DOHH2 (cell line): ENCODE results near the gene RIMS3.

Experiments used
- H3F3A ChIP-seq: fragments of 200-600 bp; sonication (generic), shearing (Covaris generic); 2 replicates; pipeline ENCODE4 v1.6.0; 2016; ENCODE audit warnings: antibody characterized with exemption, mild to moderate bottlenecking; ENCODE audit not compliant: control insufficient read depth, insufficient read depth
- H3K27ac ChIP-seq: fragments of 200-600 bp; sonication (generic); 2 replicates; pipeline ENCODE4 v1.5.1; 2014; ENCODE audit warnings: low read depth, mild to moderate bottlenecking, low read length, moderate library complexity
- H3K27me3 ChIP-seq: fragments of 200-600 bp; sonication (generic); 2 replicates; pipeline ENCODE4 v1.6.1; 2014; ENCODE audit warnings: mild to moderate bottlenecking, low read length, mixed read lengths; ENCODE audit not compliant: control insufficient read depth
- H3K36me3 ChIP-seq: fragments of 200-600 bp; sonication (generic); 2 replicates; pipeline ENCODE4 v1.6.1; 2014; ENCODE audit warnings: mild to moderate bottlenecking, low read length, moderate library complexity, mixed read lengths; ENCODE audit not compliant: control insufficient read depth
- H3K4me1 ChIP-seq: fragments of 200-600 bp; sonication (generic); 2 replicates; pipeline ENCODE4 v1.6.1; 2014; ENCODE audit warnings: mild to moderate bottlenecking, low read length, mixed read lengths; ENCODE audit not compliant: control insufficient read depth
- H3K4me2 ChIP-seq: fragments of 200-600 bp; sonication (generic); 2 replicates; pipeline ENCODE4 v1.6.0; 2014; ENCODE audit warnings: mild to moderate bottlenecking, low read length, moderate library complexity
- H3K4me3 ChIP-seq: fragments of 200-600 bp; sonication (generic); 2 replicates; pipeline ENCODE4 v1.5.1; 2014; ENCODE audit warnings: mild to moderate bottlenecking, low read length, mixed read lengths
- H3K79me2 ChIP-seq: fragments of 200-600 bp; sonication (generic); 2 replicates; pipeline ENCODE4 v1.6.1; 2014; ENCODE audit warnings: mild to moderate bottlenecking, low read length, mixed read lengths; ENCODE audit not compliant: control insufficient read depth
- H3K9me2 ChIP-seq: fragments of 200-600 bp; sonication (generic); replicated peaks from 2 replicates; pipeline ENCODE4 v1.6.1; 2014; ENCODE audit warnings: mild to moderate bottlenecking, low read length, mixed read lengths; ENCODE audit not compliant: control insufficient read depth
- H3K9me3 ChIP-seq: fragments of 200-600 bp; sonication (generic); 2 replicates; pipeline ENCODE4 v1.6.1; 2014; ENCODE audit warnings: antibody characterized with exemption, low read length, mixed read lengths; ENCODE audit not compliant: control insufficient read depth, insufficient read depth
- H4K20me1 ChIP-seq: fragments of 200-600 bp; sonication (generic); 2 replicates; pipeline ENCODE4 v1.6.0; 2014; ENCODE audit warnings: low read depth, mild to moderate bottlenecking, antibody characterized with exemption, low read length, moderate library complexity; ENCODE audit not compliant: control insufficient read depth, insufficient read depth
- EZH2phosphoT487 ChIP-seq: fragments of 200-600 bp; sonication (generic); IDR thresholded peaks from 2 replicates; pipeline ENCODE4 v1.6.1; 2017; ENCODE audit warnings: borderline replicate concordance, mild to moderate bottlenecking, antibody characterized with exemption, low read length, moderate library complexity, mixed read lengths
- TF ChIP-seq, protein P1 (sequence below): fragments of 200-600 bp; sonication (generic); IDR thresholded peaks from one replicate; pipeline ENCODE4 v1.5.1; 2014; ENCODE audit warnings: antibody characterized with exemption, mild to moderate bottlenecking, low read depth, low read length; ENCODE audit not compliant: poor library complexity, severe bottlenecking

RIMS3 gene

DNA sequence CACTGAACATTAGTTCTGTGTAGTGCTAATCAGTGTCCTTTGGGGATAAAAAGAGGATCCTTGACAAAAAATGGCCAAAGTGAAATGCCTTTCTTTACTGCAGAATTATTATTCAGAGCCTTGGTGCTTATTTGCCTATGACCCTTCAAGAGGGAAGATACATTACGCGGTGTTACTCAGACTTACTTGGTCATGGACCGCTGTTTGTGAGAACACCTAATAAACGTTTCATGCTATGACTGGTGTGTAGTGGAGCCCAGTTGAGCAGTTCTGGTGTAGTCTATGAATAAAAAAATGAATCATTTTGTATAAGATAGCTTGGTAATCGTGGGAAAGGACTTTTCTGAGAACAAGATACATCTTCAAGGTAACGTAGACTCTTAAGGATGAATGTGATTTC lies 34.3 kb upstream of the RIMS3 start:
- Histone ChIP-seq H4K20me1 (no peaks in the 10 kb centered on the region), H3K36me3 (peaks cover 20% of the 10 kb centered on the region), H3K27me3 (no peaks in the 10 kb centered on the region), H3F3A (no peaks in the 10 kb centered on the region), H3K9me3 (no peaks in the 10 kb centered on the region), H3K4me1 (peaks cover 69% of the 10 kb centered on the region), H3K79me2 (peaks cover 100% of the 10 kb centered on the region), H3K9me2 (no peaks in the 10 kb centered on the region), H3K4me2 (peak overlapping the region; percentile 31), H3K27ac (no peak overlapping the region), H3K4me3 (no peak overlapping the region)
- no peak for TF ChIP-seq EZH2phosphoT487
- TF ChIP-seq, protein P1, sequence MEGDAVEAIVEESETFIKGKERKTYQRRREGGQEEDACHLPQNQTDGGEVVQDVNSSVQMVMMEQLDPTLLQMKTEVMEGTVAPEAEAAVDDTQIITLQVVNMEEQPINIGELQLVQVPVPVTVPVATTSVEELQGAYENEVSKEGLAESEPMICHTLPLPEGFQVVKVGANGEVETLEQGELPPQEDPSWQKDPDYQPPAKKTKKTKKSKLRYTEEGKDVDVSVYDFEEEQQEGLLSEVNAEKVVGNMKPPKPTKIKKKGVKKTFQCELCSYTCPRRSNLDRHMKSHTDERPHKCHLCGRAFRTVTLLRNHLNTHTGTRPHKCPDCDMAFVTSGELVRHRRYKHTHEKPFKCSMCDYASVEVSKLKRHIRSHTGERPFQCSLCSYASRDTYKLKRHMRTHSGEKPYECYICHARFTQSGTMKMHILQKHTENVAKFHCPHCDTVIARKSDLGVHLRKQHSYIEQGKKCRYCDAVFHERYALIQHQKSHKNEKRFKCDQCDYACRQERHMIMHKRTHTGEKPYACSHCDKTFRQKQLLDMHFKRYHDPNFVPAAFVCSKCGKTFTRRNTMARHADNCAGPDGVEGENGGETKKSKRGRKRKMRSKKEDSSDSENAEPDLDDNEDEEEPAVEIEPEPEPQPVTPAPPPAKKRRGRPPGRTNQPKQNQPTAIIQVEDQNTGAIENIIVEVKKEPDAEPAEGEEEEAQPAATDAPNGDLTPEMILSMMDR = no peak

DNA sequence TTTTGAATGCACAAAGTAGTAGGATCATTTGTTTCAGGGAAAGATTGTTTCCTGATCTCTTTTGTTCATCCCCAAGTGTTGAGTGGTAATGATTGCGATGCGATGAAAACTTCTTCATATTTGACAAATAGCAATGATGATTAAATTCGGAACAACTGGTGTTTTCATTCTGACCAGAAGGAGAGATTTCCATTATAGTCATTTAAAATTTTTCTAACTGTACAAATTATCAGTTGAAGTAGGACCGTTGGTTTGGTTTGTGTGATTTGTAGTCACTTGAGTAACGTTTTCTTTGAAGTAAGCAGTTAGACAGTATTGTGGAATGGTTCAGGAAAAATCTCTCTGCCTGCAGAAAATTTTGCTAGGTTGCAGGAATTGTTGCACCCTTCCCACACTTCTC lies 32.0 kb upstream of the RIMS3 start:
- Histone ChIP-seq H3K4me1 (peaks cover 72% of the 10 kb centered on the region), H4K20me1 (no peaks in the 10 kb centered on the region), H3K36me3 (peaks cover 30% of the 10 kb centered on the region), H3K4me3 (no peak overlapping the region), H3K27ac (no peak overlapping the region), H3K9me2 (no peaks in the 10 kb centered on the region), H3K27me3 (no peaks in the 10 kb centered on the region), H3F3A (no peaks in the 10 kb centered on the region), H3K79me2 (peaks cover 100% of the 10 kb centered on the region), H3K4me2 (no peak overlapping the region), H3K9me3 (no peaks in the 10 kb centered on the region)
- TF ChIP-seq, protein P1 = no peak
- TF ChIP-seq EZH2phosphoT487 = no peak

GRCh38 chr1:40696294-40696693 lies 30.8 kb upstream of the RIMS3 start:
- Histone ChIP-seq H3K27ac (no peak overlapping the region), H3K36me3 (peaks cover 36% of the 10 kb centered on the region), H3K27me3 (no peaks in the 10 kb centered on the region), H3F3A (no peaks in the 10 kb centered on the region), H3K9me3 (no peaks in the 10 kb centered on the region), H3K4me1 (peaks cover 60% of the 10 kb centered on the region), H3K4me3 (no peak overlapping the region), H3K4me2 (no peak overlapping the region), H4K20me1 (no peaks in the 10 kb centered on the region), H3K9me2 (no peaks in the 10 kb centered on the region), H3K79me2 (peaks cover 98% of the 10 kb centered on the region)
- TF ChIP-seq, protein P1 = no peak
- TF ChIP-seq EZH2phosphoT487 = no peak

DNA sequence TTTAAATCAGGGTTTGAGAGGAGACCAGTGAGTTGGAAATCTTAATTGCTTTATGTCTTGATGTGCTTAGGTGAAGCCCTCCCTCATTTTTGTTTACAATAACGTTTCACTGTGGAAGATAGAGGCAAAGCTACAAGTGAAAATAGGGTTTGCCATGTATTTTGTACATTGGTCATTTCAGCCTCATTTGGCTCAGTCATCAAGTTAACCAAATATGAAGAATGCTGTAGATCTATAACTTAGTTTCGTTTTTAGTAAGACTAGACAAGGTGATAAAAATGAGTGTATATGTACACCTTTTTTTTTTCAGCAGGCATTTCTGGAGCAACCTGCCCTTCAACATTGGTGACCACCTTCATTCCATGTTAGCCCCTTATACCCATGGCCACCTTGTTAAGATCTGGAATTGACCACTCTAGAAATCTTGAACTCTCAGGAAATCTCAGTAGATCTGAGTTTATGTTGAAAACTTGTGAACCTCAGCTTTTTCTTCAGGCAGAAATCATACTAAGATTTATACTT lies 28.9 kb upstream of the RIMS3 start:
- Histone ChIP-seq H3K27ac (no peak overlapping the region), H3K4me2 (peak overlapping the region; percentile 85), H3F3A (no peaks in the 10 kb centered on the region), H3K9me2 (no peaks in the 10 kb centered on the region), H3K9me3 (no peaks in the 10 kb centered on the region), H3K4me3 (no peak overlapping the region), H3K27me3 (no peaks in the 10 kb centered on the region), H3K4me1 (peaks cover 56% of the 10 kb centered on the region), H3K79me2 (peaks cover 98% of the 10 kb centered on the region), H4K20me1 (peaks cover 16% of the 10 kb centered on the region), H3K36me3 (peaks cover 50% of the 10 kb centered on the region)
- TF ChIP-seq EZH2phosphoT487 = no peak
- TF ChIP-seq, protein P1 = no peak
